ENCODE measurements around the gene PROM2. TPM values are rescaled to one million over a fixed set of nuclear protein-coding genes. Genes with fewer than 3 reads are reported as not detected.
A peak's percentile ranks its signal among the peaks of the same experiment; 100 is the strongest.

Gene PROM2
- total RNA-seq, 1 experiment from 2014 or later = 3.1 TPM

DNA sequence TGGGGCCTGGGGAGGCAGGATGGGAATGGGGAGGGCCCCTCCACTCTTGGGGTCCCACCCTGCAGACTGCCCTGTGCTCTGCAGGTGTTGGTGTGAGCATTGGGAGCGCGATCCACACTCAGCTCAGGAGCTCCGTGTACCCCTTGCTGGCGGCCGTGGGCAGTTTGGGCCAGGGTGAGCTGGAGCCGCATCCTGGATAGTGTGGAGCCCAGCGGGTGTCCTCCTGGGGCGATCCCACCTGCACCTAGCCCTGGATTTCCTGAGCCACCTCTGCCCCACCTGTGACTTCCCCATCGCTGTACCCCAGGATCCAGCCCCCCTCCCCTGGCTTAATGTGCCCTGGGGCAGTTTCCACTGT is 2.6 kb downstream of the PROM2 start:
- Histone ChIP-seq H2BK20ac (ENCODE audit: low read depth, low read length, poor library complexity, severe bottlenecking) (no peak overlapping the region), H2BK15ac (ENCODE audit: low read depth, low read length) (no peak overlapping the region)
- H3K4me1 Mint-ChIP-seq = peaks cover 19 to 33% of the 10 kb centered on the region in 2 experiments

More for the DNA sequence above, 2.6 kb downstream of the PROM2 start:
- H3K9me3 Mint-ChIP-seq = no peaks in the 10 kb centered on the region
- Histone ChIP-seq H3K4me2 (ENCODE audit: insufficient read depth, insufficient read length, low read length) (no peak overlapping the region), H4K5ac (ENCODE audit: insufficient read length, low read depth, low read length) (no peak overlapping the region), H3K23me2 (ENCODE audit: insufficient read length, low read depth, low read length, poor library complexity, severe bottlenecking) (no peaks in the 10 kb centered on the region), H3K18ac (ENCODE audit: insufficient read length, low read depth, low read length) (no peak overlapping the region), H3K23ac (ENCODE audit: insufficient read length, low read depth, low read length) (no peak overlapping the region), H3K4me1 (ENCODE audit: insufficient read depth, low read length) (no peaks in the 10 kb centered on the region; the same call in 1 of the 2 replicates), H3K4ac (ENCODE audit: low read depth, low read length) (no peak overlapping the region), H2BK12ac (ENCODE audit: insufficient read length, low read depth, low read length) (no peak overlapping the region), H4K8ac (replicated peaks; ENCODE audit: insufficient read length, low read depth, low read length) (no peak overlapping the region), H3K9me3 (ENCODE audit: control insufficient read depth, low read depth, low read length) (no peaks in the 10 kb centered on the region), H2AK5ac (ENCODE audit: insufficient read length, low read length) (no peak overlapping the region), H2AFZ (ENCODE audit: low read length) (no peak overlapping the region), H3K79me2 (ENCODE audit: insufficient read depth, low read length) (no peaks in the 10 kb centered on the region), H3K14ac (ENCODE audit: insufficient read depth, low read length) (peak overlapping the region; percentile 8; the same call in 1 of the 2 replicates), H3K27me3 (ENCODE audit: insufficient read depth, low read length) (no peaks in the 10 kb centered on the region), H4K91ac (ENCODE audit: insufficient read length, low read depth, low read length) (no peak overlapping the region), H3K27ac (ENCODE audit: insufficient read length, low read depth, low read length) (no peak overlapping the region), H3T11ph (ENCODE audit: low read length) (no peak overlapping the region), H3K9ac (ENCODE audit: extremely low read depth, insufficient read length, low read length) (no peak overlapping the region), H4K20me1 (ENCODE audit: control insufficient read depth, insufficient read depth, insufficient read length) (no peaks in the 10 kb centered on the region), H2BK5ac (ENCODE audit: insufficient read length, low read length) (no peak overlapping the region), H2BK120ac (ENCODE audit: low read depth, low read length, poor library complexity, severe bottlenecking) (no peak overlapping the region), H3K56ac (ENCODE audit: insufficient read length, low read depth, low read length) (no peak overlapping the region), H3K79me1 (ENCODE audit: insufficient read depth, low read depth, low read length, poor library complexity, severe bottlenecking) (no peaks in the 10 kb centered on the region)
- H3K36me3 Mint-ChIP-seq (ENCODE audit: insufficient read depth in 1 of 3, low read depth in 3 of 3) = no peaks in the 10 kb centered on the region; a peak in 1 of 7 replicates
- no peak overlapping the region for H3K27ac Mint-ChIP-seq
- no peak for DNase-seq
- TF ChIP-seq, protein P1, sequence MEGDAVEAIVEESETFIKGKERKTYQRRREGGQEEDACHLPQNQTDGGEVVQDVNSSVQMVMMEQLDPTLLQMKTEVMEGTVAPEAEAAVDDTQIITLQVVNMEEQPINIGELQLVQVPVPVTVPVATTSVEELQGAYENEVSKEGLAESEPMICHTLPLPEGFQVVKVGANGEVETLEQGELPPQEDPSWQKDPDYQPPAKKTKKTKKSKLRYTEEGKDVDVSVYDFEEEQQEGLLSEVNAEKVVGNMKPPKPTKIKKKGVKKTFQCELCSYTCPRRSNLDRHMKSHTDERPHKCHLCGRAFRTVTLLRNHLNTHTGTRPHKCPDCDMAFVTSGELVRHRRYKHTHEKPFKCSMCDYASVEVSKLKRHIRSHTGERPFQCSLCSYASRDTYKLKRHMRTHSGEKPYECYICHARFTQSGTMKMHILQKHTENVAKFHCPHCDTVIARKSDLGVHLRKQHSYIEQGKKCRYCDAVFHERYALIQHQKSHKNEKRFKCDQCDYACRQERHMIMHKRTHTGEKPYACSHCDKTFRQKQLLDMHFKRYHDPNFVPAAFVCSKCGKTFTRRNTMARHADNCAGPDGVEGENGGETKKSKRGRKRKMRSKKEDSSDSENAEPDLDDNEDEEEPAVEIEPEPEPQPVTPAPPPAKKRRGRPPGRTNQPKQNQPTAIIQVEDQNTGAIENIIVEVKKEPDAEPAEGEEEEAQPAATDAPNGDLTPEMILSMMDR (conservative IDR thresholded peaks at IDR 0.05) = no peak
- no peak overlapping the region for H3K4me3 Mint-ChIP-seq
- no CpG with 5 or more reads among the region's 9 CpGs for WGBS (ENCODE audit: extremely low coverage, insufficient read length, low lambda C conversion rate)
- H3K27me3 Mint-ChIP-seq (ENCODE audit: low read depth) = no peaks in the 10 kb centered on the region
